Upper lobe of left lung (tissue), 6 donors: ENCODE data around the gene EPHB1. TPM values are rescaled to one million over a fixed set of nuclear protein-coding genes. Genes with fewer than 3 reads are reported as not detected.

Source experiments
- ATAC-seq, 2 donors: fragments of 200-7000 bp; cut with Tn5 transposase; one replicate each; pipeline ENCODE4 v1.9.1; 2022; ENCODE audit warnings: mild to moderate bottlenecking in 2 of 2, moderate library complexity in 2 of 2; ENCODE audit not compliant: low FRiP score in 2 of 2
- DNase-seq, 2 donors: peaks; one replicate each; pipeline ENCODE4 v3.0.0-alpha.2; 2019 to 2020
- H3K27ac ChIP-seq, 4 donors: fragments of 200-600 bp; sonication (generic); one replicate each; pipeline ENCODE4 v1.5.1; 2016 to 2019
- H3K27me3 ChIP-seq, 4 donors: fragments of 200-600 bp; sonication (generic); one replicate each; pipeline ENCODE4 v1.5.1; 2017 to 2019
- H3K36me3 ChIP-seq, 4 donors: fragments of 200-600 bp; sonication (generic); one replicate each; pipeline ENCODE4 v1.5.1; 2016 to 2019
- H3K4me1 ChIP-seq, 4 donors: fragments of 200-600 bp; sonication (generic); one replicate each; pipeline ENCODE4 v1.5.1; 2018 to 2019
- H3K4me3 ChIP-seq, 4 donors: fragments of 200-600 bp; sonication (generic); one replicate each; pipeline ENCODE4 v1.5.1; 2017 to 2019; ENCODE audit warnings: mild to moderate bottlenecking in 2 of 4, moderate library complexity in 1 of 4
- H3K9me3 ChIP-seq, 4 donors: fragments of 200-600 bp; sonication (generic); one replicate each; pipeline ENCODE4 v1.5.1; 2018 to 2019
- EP300 ChIP-seq, 4 donors: sonication (generic); formaldehyde crosslinking; IDR thresholded peaks; one replicate each; pipeline ENCODE4 v1.5.1; 2017; ENCODE audit warnings: antibody characterized with exemption in 4 of 4, control low read depth in 2 of 4
- POLR2A ChIP-seq, 4 donors: fragments of 450-650 bp; IDR thresholded peaks; one replicate each; pipeline ENCODE4 v1.5.1; 2016 to 2017; ENCODE audit warnings: antibody characterized with exemption in 4 of 4, mild to moderate bottlenecking in 2 of 4
- POLR2AphosphoS5 ChIP-seq, 2 donors: sonication (generic); formaldehyde crosslinking; IDR thresholded peaks; one replicate each; pipeline ENCODE4 v1.5.1; 2017; ENCODE audit warnings: antibody characterized with exemption in 2 of 2
- WGBS, 2 donors: methylation state at CpG; one replicate each; pipeline ENCODE4 v1.1.5; 2017 to 2018; 5-methylcytosine and 5-hydroxymethylcytosine counted together
- total RNA-seq, 6 donors: library from RNA; depleted of rRNA in 4 of 6; stranded (reverse); fragments of >200 nt in 4 of 6; gene quantifications; one replicate each; pipeline versions ENCODE4 v1.1.0 to v1.2.1, GENCODE V29; 2016 to 2021
- TF ChIP-seq, protein P1 (sequence below), 6 experiments: fragments of 450-650 bp in 4 of 6; fragments of 200-600 bp in 2 of 6; sonication (generic) in 2 of 6; IDR thresholded peaks; one replicate each; pipeline ENCODE4 v1.5.1; 2016 to 2019; ENCODE audit warnings: antibody characterized with exemption in 6 of 6
- donor health status: DM: no; HTN: no; CAD: no; lungs with moderate emphysema.
- donor health status: DM: no; HTN: yes; CAD: no; lungs with severe emphysema.

The EPHB1 gene
- total RNA-seq, 6 donors from 2014 or later: 1.3 to 14.6 (median 2.4) TPM; not detected in 1

DNA sequence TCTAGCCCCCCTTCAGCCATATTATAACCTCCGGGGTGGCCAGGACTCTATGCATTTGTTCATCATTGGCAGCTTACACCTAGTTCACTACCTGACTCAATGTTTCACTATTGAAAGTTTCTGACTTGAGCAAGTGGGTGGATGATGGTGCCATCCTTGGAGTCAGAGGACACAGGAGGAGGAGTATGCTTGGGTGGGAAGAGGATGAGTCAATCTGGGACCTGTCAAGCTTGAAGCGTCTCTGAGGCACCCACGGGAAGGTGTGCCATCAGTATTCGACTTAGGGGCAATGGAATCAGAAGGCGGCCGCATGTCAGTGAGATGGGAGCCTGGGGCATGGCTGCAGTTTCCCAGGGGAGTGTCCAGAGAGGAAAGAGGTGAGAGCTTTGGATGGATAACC lies 133.3 kb downstream of the EPHB1 start:
- Histone ChIP-seq H3K9me3 (peaks cover 0 to 9% (median 3%) of the 10 kb centered on the region in 4 donors), H3K27ac (no peak overlapping the region), H3K4me3 (no peak overlapping the region), H3K4me1 (no peaks in the 10 kb centered on the region), H3K27me3 (no peaks in the 10 kb centered on the region), H3K36me3 (no peaks in the 10 kb centered on the region)
- DNase-seq (no peak), ATAC-seq (no peak)
- TF ChIP-seq POLR2AphosphoS5 (IDR thresholded peaks at IDR 0.05): no peak
- TF ChIP-seq, protein P1, sequence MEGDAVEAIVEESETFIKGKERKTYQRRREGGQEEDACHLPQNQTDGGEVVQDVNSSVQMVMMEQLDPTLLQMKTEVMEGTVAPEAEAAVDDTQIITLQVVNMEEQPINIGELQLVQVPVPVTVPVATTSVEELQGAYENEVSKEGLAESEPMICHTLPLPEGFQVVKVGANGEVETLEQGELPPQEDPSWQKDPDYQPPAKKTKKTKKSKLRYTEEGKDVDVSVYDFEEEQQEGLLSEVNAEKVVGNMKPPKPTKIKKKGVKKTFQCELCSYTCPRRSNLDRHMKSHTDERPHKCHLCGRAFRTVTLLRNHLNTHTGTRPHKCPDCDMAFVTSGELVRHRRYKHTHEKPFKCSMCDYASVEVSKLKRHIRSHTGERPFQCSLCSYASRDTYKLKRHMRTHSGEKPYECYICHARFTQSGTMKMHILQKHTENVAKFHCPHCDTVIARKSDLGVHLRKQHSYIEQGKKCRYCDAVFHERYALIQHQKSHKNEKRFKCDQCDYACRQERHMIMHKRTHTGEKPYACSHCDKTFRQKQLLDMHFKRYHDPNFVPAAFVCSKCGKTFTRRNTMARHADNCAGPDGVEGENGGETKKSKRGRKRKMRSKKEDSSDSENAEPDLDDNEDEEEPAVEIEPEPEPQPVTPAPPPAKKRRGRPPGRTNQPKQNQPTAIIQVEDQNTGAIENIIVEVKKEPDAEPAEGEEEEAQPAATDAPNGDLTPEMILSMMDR (IDR thresholded peaks at IDR 0.05): no peak
- no peak for TF ChIP-seq POLR2A (IDR thresholded peaks at IDR 0.05)
- no peak for TF ChIP-seq EP300 (IDR thresholded peaks at IDR 0.05)
- WGBS, 2 donors: 67 to 73% methylated on average over 6 of the region's 6 CpGs

DNA sequence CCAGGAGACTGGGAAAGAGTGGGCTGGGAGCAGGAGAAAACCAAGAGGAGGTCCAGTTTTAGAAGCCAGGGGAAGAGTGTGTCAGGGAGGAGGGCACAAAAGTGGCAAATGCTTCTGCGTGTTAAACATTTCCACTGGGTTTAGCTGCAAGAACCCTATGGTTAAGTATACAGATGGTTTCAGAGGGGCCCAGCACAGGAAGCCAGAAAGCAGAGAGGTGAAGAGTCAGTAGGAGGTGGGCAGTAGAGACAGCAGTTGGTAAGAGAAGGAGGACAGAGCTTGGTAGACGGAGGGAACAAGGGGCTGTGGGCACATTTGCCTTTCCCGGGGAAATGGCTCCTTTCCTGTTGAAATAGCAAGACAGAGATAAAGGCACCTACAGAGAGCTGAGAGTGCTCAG lies 133.8 kb downstream of the EPHB1 start:
- no peak for DNase-seq
- Histone ChIP-seq H3K36me3 (no peaks in the 10 kb centered on the region), H3K9me3 (peaks cover 0 to 9% (median 3%) of the 10 kb centered on the region in 4 donors), H3K27ac (no peak overlapping the region), H3K27me3 (no peaks in the 10 kb centered on the region), H3K4me3 (no peak overlapping the region), H3K4me1 (no peaks in the 10 kb centered on the region)
- ATAC-seq: no peak
- 46 to 67% methylated on average over 3 of the region's 3 CpGs for WGBS, 2 donors
- no peak for TF ChIP-seq POLR2AphosphoS5 (IDR thresholded peaks at IDR 0.05)
- TF ChIP-seq, protein P1 (IDR thresholded peaks at IDR 0.05): no peak
- no peak for TF ChIP-seq EP300 (IDR thresholded peaks at IDR 0.05)
- TF ChIP-seq POLR2A (IDR thresholded peaks at IDR 0.05): no peak

GRCh38 chr3:134929976-134930375 lies 134.9 kb downstream of the EPHB1 start:
- WGBS, 2 donors: 83 to 93% methylated on average over 2 of the region's 2 CpGs
- Histone ChIP-seq H3K36me3 (no peaks in the 10 kb centered on the region), H3K4me1 (no peaks in the 10 kb centered on the region), H3K9me3 (peaks cover 0 to under 1% (median 0%) of the 10 kb centered on the region in 4 donors), H3K4me3 (no peak overlapping the region), H3K27me3 (no peaks in the 10 kb centered on the region), H3K27ac (no peak overlapping the region)
- no peak for DNase-seq
- no peak for TF ChIP-seq POLR2A (IDR thresholded peaks at IDR 0.05)
- TF ChIP-seq, protein P1 (IDR thresholded peaks at IDR 0.05): no peak
- TF ChIP-seq EP300 (IDR thresholded peaks at IDR 0.05): no peak
- no peak for TF ChIP-seq POLR2AphosphoS5 (IDR thresholded peaks at IDR 0.05)
- ATAC-seq: no peak

DNA sequence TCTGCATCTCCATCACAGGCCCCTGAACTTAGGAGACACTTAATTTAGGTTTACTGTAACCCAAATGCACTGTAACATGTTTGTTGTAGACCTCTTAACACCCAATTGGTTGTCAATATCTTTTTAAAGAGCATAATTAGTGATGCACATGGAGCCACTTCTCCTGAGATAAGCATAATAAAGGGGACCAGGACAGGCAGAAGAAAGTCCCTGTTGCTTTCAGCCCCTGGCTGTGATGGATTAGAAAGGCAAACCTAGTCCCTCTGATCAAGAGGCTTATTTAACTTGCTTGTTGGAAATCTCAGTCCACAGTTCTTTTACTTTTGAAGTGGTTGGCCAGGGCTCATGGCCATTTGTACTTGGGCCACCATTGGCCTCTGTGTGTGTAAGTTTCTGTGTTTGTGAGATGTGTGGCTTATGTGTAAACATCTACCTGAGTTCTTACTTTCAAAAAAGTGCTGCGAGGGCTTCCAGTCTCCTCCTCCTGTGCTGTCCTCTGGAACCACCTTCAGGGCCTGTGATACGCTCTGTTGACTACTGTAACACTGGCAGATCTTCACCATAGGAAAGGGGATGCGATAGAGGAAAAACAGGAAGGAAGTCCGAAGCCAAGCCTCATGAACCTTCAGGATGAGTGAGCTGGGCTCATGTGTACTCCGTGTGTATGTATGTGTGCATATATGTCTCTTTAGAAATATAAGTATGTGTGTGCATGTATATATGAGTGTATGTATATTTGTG lies 136.2 kb downstream of the EPHB1 start:
- no peak overlapping the region for H3K27ac ChIP-seq
- TF ChIP-seq EP300 (IDR thresholded peaks at IDR 0.05) (no peak), POLR2AphosphoS5 (IDR thresholded peaks at IDR 0.05) (no peak), POLR2A (IDR thresholded peaks at IDR 0.05) (no peak)
- TF ChIP-seq, protein P1 (IDR thresholded peaks at IDR 0.05): no peak
- H3K4me1 ChIP-seq: no peaks in the 10 kb centered on the region
- DNase-seq: no peak
- H3K4me3 ChIP-seq: no peak overlapping the region
- H3K9me3 ChIP-seq: no peaks in the 10 kb centered on the region
- H3K36me3 ChIP-seq: no peaks in the 10 kb centered on the region
- whole genome bisulfite sequencing, 2 donors: 54 to 73% methylated on average over 5 of the region's 5 CpGs
- no peak for ATAC-seq
- H3K27me3 ChIP-seq: no peaks in the 10 kb centered on the region

- ATAC-seq: no peak
- H3K9me3 ChIP-seq: no peaks in the 10 kb centered on the region
- H3K4me1 ChIP-seq: no peaks in the 10 kb centered on the region
- H3K4me3 ChIP-seq: no peak overlapping the region
- TF ChIP-seq POLR2A (IDR thresholded peaks at IDR 0.05): no peak
- no peak for TF ChIP-seq EP300 (IDR thresholded peaks at IDR 0.05)
- no peak for TF ChIP-seq POLR2AphosphoS5 (IDR thresholded peaks at IDR 0.05)
- TF ChIP-seq, protein P1 (IDR thresholded peaks at IDR 0.05): no peak
- DNase-seq: no peak
- H3K27me3 ChIP-seq: no peaks in the 10 kb centered on the region
- no peak overlapping the region for H3K27ac ChIP-seq
- 77% methylated on average over 6 of the region's 6 CpGs for WGBS, 2 donors
- no peaks in the 10 kb centered on the region for H3K36me3 ChIP-seq
These were observed 137.0 kb downstream of the EPHB1 start for GRCh38 chr3:134932035-134932434.
